ENCODE measurements around the gene ADAMTS6. TPM values are rescaled to one million over a fixed set of nuclear protein-coding genes. Genes with fewer than 3 reads are reported as not detected.

The ADAMTS6 gene
- total RNA-seq, 1 donor from 2014 or later = 0.78 TPM

DNA sequence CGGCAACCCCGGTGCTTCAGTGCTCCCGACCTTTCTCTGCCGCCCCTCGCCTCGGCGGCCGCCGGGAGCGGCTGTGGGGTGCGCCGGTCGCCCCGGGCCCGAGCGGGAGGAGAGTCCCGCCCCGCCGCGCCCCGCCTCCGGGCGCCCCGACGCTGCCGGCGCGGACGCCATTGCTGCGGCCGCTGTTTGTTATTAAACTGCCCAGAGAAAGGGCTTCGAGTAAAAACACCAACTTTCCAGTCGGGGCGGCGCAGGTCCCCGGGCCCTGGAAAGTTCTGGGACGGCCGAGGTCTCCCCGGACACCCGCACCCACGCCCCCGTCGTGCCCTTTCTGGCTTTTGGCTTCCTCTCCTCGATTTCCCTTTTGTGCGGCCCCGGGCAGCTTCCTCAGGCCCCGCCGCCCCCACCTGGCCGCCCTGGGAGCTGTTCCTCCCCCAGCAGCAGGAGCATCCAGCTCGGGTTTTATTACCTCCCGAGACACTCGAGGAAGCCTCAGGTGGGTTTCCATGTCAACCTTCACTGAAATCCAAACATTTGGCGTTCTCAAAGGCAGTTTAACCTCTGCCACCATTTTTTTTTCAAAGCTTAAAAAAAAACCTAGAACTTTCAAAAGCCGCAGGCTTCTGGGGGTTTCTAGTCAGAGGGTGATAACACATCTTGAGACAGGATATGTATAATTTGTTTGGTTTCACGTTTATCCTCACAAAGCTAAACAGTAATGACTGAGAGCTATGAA lies 378.6 kb downstream of the ADAMTS6 start:
- ATAC-seq (ENCODE audit: poor library complexity) (peak; percentile 93), DNase-seq (peak; percentile 84)
- intact Hi-C loops (cut with DNase I) = loop anchor here (5.0 to 10.0 kb wide), 4 partner anchors 66 to 379 kb away; partner anchors contain the start of gene ADAMTS6

DNA sequence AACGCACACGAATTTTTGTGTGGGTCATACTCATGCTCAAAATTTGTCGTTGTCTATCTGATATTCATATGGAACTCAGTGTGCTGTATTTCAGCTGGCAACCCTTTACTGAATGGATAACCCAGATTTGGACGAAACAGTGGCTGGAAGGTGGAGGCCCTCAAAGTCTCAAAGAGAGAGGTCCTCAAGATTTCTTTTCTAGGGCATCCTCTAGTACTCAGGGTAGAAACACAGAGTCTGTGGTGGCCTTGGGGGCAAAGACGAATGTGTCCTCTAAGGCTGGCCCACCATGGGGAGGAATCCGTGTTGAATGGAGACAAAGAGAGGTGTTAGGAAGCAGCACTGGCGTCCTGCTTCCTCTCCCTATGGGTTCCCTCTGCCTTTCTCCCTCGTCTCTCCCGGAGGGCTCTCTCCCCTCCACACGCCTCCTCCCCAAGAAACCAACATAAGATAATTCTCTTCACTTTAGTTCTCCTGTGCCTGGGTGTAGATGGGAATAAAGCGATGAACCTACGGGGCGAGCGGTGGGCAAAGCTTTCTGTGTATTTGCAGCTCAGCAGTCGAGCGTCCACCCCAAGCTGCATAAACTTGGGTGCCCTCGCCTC lies 379.2 kb downstream of the ADAMTS6 start:
- intact Hi-C loops (cut with DNase I) = loop anchor here (5.0 to 10.0 kb wide), 4 partner anchors 65 to 380 kb away; partner anchors contain the start of gene ADAMTS6
- DNase-seq = no peak
- ATAC-seq (ENCODE audit: poor library complexity) = peak; percentile 25

- DNase-seq (no peak), ATAC-seq (ENCODE audit: poor library complexity) (no peak)
- intact Hi-C loops (cut with DNase I) = loop anchor here (5.0 to 10.0 kb wide), 4 partner anchors 64 to 381 kb away; partner anchors contain the start of gene ADAMTS6
Measured at GRCh38 chr5:65101632-65102100, 380.1 kb downstream of the ADAMTS6 start.

DNA sequence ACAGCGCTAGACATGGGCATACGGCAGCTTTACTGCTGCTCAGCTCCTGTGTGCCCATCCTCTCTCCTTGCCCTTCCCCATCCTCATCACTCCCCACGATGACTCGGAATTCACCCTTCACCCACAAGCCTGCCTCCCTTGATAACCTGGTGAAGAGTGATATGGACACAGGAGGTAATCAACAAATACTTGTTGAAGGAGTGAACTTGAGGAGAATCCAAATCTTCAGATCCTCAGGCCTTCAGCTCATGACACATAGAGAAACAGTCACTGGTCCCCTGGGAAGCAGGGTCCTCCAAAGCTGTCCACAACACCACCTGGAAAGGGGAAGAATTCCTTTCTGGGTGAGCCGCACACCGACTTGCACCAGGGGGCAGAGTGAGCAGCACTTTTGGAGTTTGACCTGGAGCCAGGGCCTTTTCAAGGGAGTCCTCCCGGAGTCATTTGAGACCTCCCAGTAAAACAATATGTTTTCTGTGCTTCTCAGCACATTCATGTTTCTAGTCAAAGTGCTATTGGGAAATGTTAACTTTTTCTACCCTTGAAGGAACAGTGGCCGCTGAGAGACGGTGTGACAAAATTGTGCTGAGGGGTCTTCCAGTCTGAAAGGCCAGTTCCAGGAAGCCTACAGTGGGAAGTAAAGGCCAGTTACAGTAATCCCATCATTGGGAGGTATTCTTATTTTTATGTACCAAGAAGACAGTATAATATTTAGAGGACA lies 380.6 kb downstream of the ADAMTS6 start:
- DNase-seq (peak; percentile 57), ATAC-seq (ENCODE audit: poor library complexity) (peak; percentile 79)
- intact Hi-C loops (cut with DNase I) = loop anchor here (5.0 to 10.0 kb wide), 4 partner anchors 64 to 381 kb away; partner anchors contain the start of gene ADAMTS6

Other genes starting within 250 kb of the ADAMTS6 start
- gene CENPK, start 81.2 kb upstream of the ADAMTS6 start, total RNA-seq = 0.67 TPM
- 17.0 TPM for gene PPWD1, start 81.4 kb upstream of the ADAMTS6 start, total RNA-seq
- gene TRIM23, start 142.4 kb upstream of the ADAMTS6 start, total RNA-seq = 17.9 TPM
- 1.2 TPM for gene SHLD3, start 143.1 kb upstream of the ADAMTS6 start, total RNA-seq
- gene TRAPPC13, start 143.1 kb upstream of the ADAMTS6 start, total RNA-seq = 18.3 TPM
- gene SGTB, start 240.2 kb upstream of the ADAMTS6 start, total RNA-seq = 4.7 TPM
- 15.1 TPM for gene NLN, start 240.3 kb upstream of the ADAMTS6 start, total RNA-seq

Data from Right ventricle myocardium superior (tissue), 1 donor.